ENCODE measurements around the gene NIM1K.

NIM1K gene

DNA sequence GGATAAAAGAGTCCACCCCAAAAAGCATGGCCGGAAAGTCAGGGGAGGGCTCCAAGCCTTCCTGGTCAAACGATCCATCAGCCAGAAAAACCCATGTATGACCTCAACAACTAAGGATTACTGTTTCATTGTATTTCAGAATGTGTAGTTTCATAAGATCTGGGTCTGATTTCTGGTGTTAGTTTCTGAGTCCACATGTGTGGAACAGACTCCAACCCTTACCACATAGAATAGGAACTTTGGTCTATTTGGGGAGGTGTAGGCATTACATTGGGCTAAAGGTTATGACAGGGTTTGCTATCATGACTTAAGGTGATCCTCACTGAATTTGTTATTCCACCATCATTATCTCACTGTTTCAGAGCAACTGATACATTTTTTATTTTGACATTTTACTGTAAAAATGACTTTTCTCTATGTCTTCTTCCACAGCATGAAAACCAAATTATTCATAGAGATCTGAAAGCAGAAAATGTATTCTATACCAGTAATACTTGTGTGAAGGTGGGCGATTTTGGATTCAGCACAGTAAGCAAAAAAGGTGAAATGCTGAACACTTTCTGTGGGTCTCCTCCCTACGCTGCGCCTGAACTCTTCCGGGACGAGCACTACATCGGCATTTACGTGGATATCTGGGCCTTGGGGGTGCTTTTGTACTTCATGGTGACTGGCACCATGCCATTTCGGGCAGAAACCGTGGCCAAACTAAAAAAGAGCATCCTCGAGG is 87.7 kb downstream of the NIM1K start:
- Histone ChIP-seq H3K18ac (ENCODE audit: low read length) (no peak overlapping the region), H3K4me2 (ENCODE audit: insufficient read depth, low read length, poor library complexity, severe bottlenecking) (no peak overlapping the region), H3K23ac (ENCODE audit: low read depth, low read length, poor library complexity) (no peak overlapping the region), H3K9me3 (replicated peaks in 1 of 2; ENCODE audit: control insufficient read depth in 2 of 2, insufficient read depth in 1 of 2, low read depth in 1 of 2, low read length in 2 of 2) (no peaks in the 10 kb centered on the region), H3K27ac (replicated peaks; ENCODE audit: low read length) (no peak overlapping the region), H3K14ac (ENCODE audit: low read length) (no peak overlapping the region), H3K79me1 (ENCODE audit: low read depth, low read length) (no peaks in the 10 kb centered on the region), H3K36me3 (replicated peaks in 1 of 2; ENCODE audit: control insufficient read depth in 2 of 2, insufficient read depth in 2 of 2, low read length in 2 of 2) (no peaks in the 10 kb centered on the region), H4K91ac (ENCODE audit: low read depth, low read length, poor library complexity) (no peak overlapping the region), H2AFZ (ENCODE audit: low read length) (no peak overlapping the region), H3K4me1 (ENCODE audit: control insufficient read depth in 2 of 2, insufficient read depth in 1 of 2, low read depth in 1 of 2, low read length in 2 of 2) (no peaks in the 10 kb centered on the region), H2BK12ac (ENCODE audit: low read length) (no peak overlapping the region), H3K4me3 (ENCODE audit: low read length in 2 of 2) (no peak overlapping the region), H3K4ac (ENCODE audit: low read length) (no peak overlapping the region), H3K9ac (ENCODE audit: low read depth, low read length, poor library complexity) (peak overlapping the region; percentile 1), H2AK5ac (ENCODE audit: low read depth, low read length) (no peak overlapping the region), H2BK120ac (ENCODE audit: low read depth, low read length) (no peak overlapping the region), H4K8ac (ENCODE audit: low read depth, low read length) (no peak overlapping the region), H2BK15ac (ENCODE audit: low read length) (no peak overlapping the region), H2BK5ac (ENCODE audit: low read length) (no peak overlapping the region), H3K27me3 (ENCODE audit: control insufficient read depth in 3 of 3, insufficient read depth in 3 of 3, low read depth in 1 of 3, low read length in 3 of 3) (no peaks in the 10 kb centered on the region)
- no CpG with 5 or more reads among the region's 12 CpGs for WGBS, 2 donors (ENCODE audit: extremely low coverage in 2 of 2, insufficient read length in 2 of 2, insufficient replicate concordance in 1 of 2)
- DNase-seq (ENCODE audit: low spot score) = no peak

DNA sequence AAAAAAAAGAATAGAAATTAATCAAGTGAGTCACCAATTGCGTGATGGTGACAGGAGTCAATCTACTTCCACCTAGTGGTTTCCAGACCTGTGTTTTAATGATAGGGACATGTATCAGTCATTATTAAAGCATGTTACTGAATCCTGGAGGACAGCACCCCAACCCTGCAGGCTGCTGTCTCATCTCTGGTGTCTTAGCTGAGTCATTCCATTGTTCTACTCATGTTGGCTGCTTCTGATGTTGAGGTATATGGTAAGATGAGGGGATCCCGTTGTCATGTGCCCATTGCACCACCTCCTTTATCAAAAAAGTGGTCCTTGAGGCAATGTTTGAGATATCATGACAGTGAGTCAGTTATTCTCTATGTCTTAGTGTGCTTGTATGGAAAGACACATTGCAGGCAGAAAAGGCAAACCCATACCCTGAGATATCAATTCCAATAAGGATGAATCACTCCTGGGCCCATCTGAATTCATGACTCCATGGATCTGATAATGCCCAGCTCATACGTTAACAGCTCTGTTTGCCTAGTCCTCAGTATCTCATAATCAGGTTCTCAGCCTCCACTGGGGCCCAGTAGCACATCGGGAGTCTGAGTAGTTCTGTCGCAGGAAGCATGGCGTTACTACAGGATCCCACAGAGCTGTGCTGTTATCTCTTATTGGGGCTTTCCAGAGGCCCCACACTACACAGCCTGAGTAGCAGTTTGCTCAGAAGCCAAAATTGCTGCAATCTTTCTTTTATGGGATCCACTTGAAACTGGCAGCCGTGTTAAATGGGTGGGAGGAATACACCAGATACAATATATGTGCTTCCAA is 90.0 kb downstream of the NIM1K start:
- H2BK120ac ChIP-seq (ENCODE audit: low read depth, low read length) = no peak overlapping the region
- H2BK5ac ChIP-seq (ENCODE audit: low read length) = no peak overlapping the region
- peaks cover 5 to 11% of the 10 kb centered on the region in 2 donors for H3K36me3 ChIP-seq (replicated peaks in 1 of 2; ENCODE audit: control insufficient read depth in 2 of 2, insufficient read depth in 2 of 2, low read length in 2 of 2)
- no peaks in the 10 kb centered on the region for H3K9me3 ChIP-seq (replicated peaks in 1 of 2; ENCODE audit: control insufficient read depth in 2 of 2, insufficient read depth in 1 of 2, low read depth in 1 of 2, low read length in 2 of 2)
- H3K4me2 ChIP-seq (ENCODE audit: insufficient read depth, low read length, poor library complexity, severe bottlenecking) = no peak overlapping the region
- no peak overlapping the region for H3K14ac ChIP-seq (ENCODE audit: low read length)
- no peak overlapping the region for H3K27ac ChIP-seq (replicated peaks; ENCODE audit: low read length)
- no peak overlapping the region for H2AK5ac ChIP-seq (ENCODE audit: low read depth, low read length)
- H3K4me3 ChIP-seq (ENCODE audit: low read length in 2 of 2) = no peak overlapping the region
- no peak overlapping the region for H4K91ac ChIP-seq (ENCODE audit: low read depth, low read length, poor library complexity)
- no peak overlapping the region for H3K4ac ChIP-seq (ENCODE audit: low read length)
- H3K23ac ChIP-seq (ENCODE audit: low read depth, low read length, poor library complexity) = no peak overlapping the region
- no peak for DNase-seq (ENCODE audit: low spot score)
- no CpG with 5 or more reads among the region's 7 CpGs for WGBS, 2 donors (ENCODE audit: extremely low coverage in 2 of 2, insufficient read length in 2 of 2, insufficient replicate concordance in 1 of 2)
- no peaks in the 10 kb centered on the region for H3K27me3 ChIP-seq (ENCODE audit: control insufficient read depth in 3 of 3, insufficient read depth in 3 of 3, low read depth in 1 of 3, low read length in 3 of 3)
- no peak overlapping the region for H2AFZ ChIP-seq (ENCODE audit: low read length)
- no peak overlapping the region for H2BK15ac ChIP-seq (ENCODE audit: low read length)
- no peak overlapping the region for H2BK12ac ChIP-seq (ENCODE audit: low read length)
- no peaks in the 10 kb centered on the region for H3K4me1 ChIP-seq (ENCODE audit: control insufficient read depth in 2 of 2, insufficient read depth in 1 of 2, low read depth in 1 of 2, low read length in 2 of 2)
- H4K8ac ChIP-seq (ENCODE audit: low read depth, low read length) = no peak overlapping the region
- no peaks in the 10 kb centered on the region for H3K79me1 ChIP-seq (ENCODE audit: low read depth, low read length)
- no peak overlapping the region for H3K9ac ChIP-seq (ENCODE audit: low read depth, low read length, poor library complexity)
- H3K18ac ChIP-seq (ENCODE audit: low read length) = no peak overlapping the region

DNA sequence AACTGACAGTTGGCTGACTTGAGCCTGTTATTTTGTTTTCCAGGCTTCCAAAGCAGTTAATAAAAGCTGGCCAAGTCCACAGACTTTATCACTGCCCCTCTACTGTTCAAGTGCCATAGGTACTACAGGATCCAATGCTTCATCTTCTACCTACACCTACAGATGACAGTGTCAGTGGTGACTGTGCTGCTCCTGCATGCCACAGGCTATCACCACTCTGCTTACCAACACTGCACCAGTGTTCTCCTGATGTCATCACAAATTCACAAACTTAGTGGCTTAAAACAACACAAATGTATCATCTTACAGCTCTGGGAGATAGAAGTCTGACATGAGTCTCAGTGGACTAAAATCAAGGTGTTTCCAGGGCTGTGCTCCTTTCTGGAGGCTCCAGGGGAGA is 94.6 kb downstream of the NIM1K start:
- Histone ChIP-seq H3K27me3 (ENCODE audit: control insufficient read depth in 3 of 3, insufficient read depth in 3 of 3, low read depth in 1 of 3, low read length in 3 of 3) (no peaks in the 10 kb centered on the region), H2BK15ac (ENCODE audit: low read length) (no peak overlapping the region), H3K9me3 (replicated peaks in 1 of 2; ENCODE audit: control insufficient read depth in 2 of 2, insufficient read depth in 1 of 2, low read depth in 1 of 2, low read length in 2 of 2) (no peaks in the 10 kb centered on the region), H2AFZ (ENCODE audit: low read length) (no peak overlapping the region), H3K36me3 (replicated peaks in 1 of 2; ENCODE audit: control insufficient read depth in 2 of 2, insufficient read depth in 2 of 2, low read length in 2 of 2) (peaks cover 23 to 57% of the 10 kb centered on the region in 2 donors), H2BK5ac (ENCODE audit: low read length) (no peak overlapping the region), H3K9ac (ENCODE audit: low read depth, low read length, poor library complexity) (peak overlapping the region; percentile 14), H3K79me1 (ENCODE audit: low read depth, low read length) (no peaks in the 10 kb centered on the region), H2AK5ac (ENCODE audit: low read depth, low read length) (no peak overlapping the region), H3K14ac (ENCODE audit: low read length) (no peak overlapping the region), H2BK120ac (ENCODE audit: low read depth, low read length) (no peak overlapping the region), H3K4me3 (ENCODE audit: low read length in 2 of 2) (no peak overlapping the region), H3K4ac (ENCODE audit: low read length) (no peak overlapping the region), H2BK12ac (ENCODE audit: low read length) (no peak overlapping the region), H3K4me2 (ENCODE audit: insufficient read depth, low read length, poor library complexity, severe bottlenecking) (no peak overlapping the region), H4K8ac (ENCODE audit: low read depth, low read length) (no peak overlapping the region), H3K18ac (ENCODE audit: low read length) (no peak overlapping the region), H3K23ac (ENCODE audit: low read depth, low read length, poor library complexity) (no peak overlapping the region), H3K27ac (replicated peaks; ENCODE audit: low read length) (no peak overlapping the region), H4K91ac (ENCODE audit: low read depth, low read length, poor library complexity) (no peak overlapping the region), H3K4me1 (ENCODE audit: control insufficient read depth in 2 of 2, insufficient read depth in 1 of 2, low read depth in 1 of 2, low read length in 2 of 2) (peaks cover 0 to 2% of the 10 kb centered on the region in 2 donors)
- DNase-seq (ENCODE audit: low spot score) = no peak

DNA sequence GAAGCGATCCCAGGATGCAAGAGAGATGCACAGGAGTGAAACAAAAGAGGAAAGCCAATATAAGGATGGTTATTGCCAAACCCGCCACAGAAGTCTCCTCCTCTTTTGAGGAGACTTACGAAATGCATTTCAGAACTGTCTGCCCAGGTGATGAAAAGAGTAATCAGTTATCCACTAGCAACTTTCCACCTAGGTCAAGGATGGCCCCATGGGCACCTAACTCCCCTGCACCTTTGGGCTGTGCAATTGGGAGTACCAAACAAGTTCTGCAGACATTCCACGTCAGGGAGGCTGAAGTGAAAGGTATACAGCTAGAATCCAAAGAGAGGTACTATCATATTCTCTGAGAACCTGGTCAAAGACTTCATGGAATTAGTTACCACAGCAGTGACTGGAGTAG is 95.5 kb downstream of the NIM1K start:
- no peak overlapping the region for H4K91ac ChIP-seq (ENCODE audit: low read depth, low read length, poor library complexity)
- no peaks in the 10 kb centered on the region for H3K9me3 ChIP-seq (replicated peaks in 1 of 2; ENCODE audit: control insufficient read depth in 2 of 2, insufficient read depth in 1 of 2, low read depth in 1 of 2, low read length in 2 of 2)
- no peak overlapping the region for H2BK120ac ChIP-seq (ENCODE audit: low read depth, low read length)
- no peak overlapping the region for H2BK15ac ChIP-seq (ENCODE audit: low read length)
- no peak overlapping the region for H2BK5ac ChIP-seq (ENCODE audit: low read length)
- no peak overlapping the region for H2BK12ac ChIP-seq (ENCODE audit: low read length)
- WGBS, 2 donors (ENCODE audit: extremely low coverage in 2 of 2, insufficient read length in 2 of 2, insufficient replicate concordance in 1 of 2) = no CpG with 5 or more reads among the region's 4 CpGs
- H3K14ac ChIP-seq (ENCODE audit: low read length) = no peak overlapping the region
- H3K9ac ChIP-seq (ENCODE audit: low read depth, low read length, poor library complexity) = no peak overlapping the region
- no peak overlapping the region for H2AK5ac ChIP-seq (ENCODE audit: low read depth, low read length)
- H3K4me3 ChIP-seq (ENCODE audit: low read length in 2 of 2) = no peak overlapping the region
- H3K23ac ChIP-seq (ENCODE audit: low read depth, low read length, poor library complexity) = no peak overlapping the region
- H2AFZ ChIP-seq (ENCODE audit: low read length) = no peak overlapping the region
- no peak overlapping the region for H4K8ac ChIP-seq (ENCODE audit: low read depth, low read length)
- no peak overlapping the region for H3K18ac ChIP-seq (ENCODE audit: low read length)
- peaks cover 26 to 66% of the 10 kb centered on the region in 2 donors for H3K36me3 ChIP-seq (replicated peaks in 1 of 2; ENCODE audit: control insufficient read depth in 2 of 2, insufficient read depth in 2 of 2, low read length in 2 of 2)
- peaks cover 0 to 2% of the 10 kb centered on the region in 2 donors for H3K4me1 ChIP-seq (ENCODE audit: control insufficient read depth in 2 of 2, insufficient read depth in 1 of 2, low read depth in 1 of 2, low read length in 2 of 2)
- H3K27me3 ChIP-seq (ENCODE audit: control insufficient read depth in 3 of 3, insufficient read depth in 3 of 3, low read depth in 1 of 3, low read length in 3 of 3) = no peaks in the 10 kb centered on the region
- H3K4ac ChIP-seq (ENCODE audit: low read length) = no peak overlapping the region
- no peak for DNase-seq (ENCODE audit: low spot score)
- H3K79me1 ChIP-seq (ENCODE audit: low read depth, low read length) = no peaks in the 10 kb centered on the region
- no peak overlapping the region for H3K4me2 ChIP-seq (ENCODE audit: insufficient read depth, low read length, poor library complexity, severe bottlenecking)
- peak overlapping the region; percentile 5 for H3K27ac ChIP-seq (replicated peaks; ENCODE audit: low read length)
